ENCODE results near the gene SPPL2B. TPM values are rescaled to one million over a fixed set of nuclear protein-coding genes. Genes with fewer than 3 reads are reported as not detected.

SPPL2B gene
- total and polyA plus RNA-seq, 9 of the 15 experiments (the other 6 are each of a cell fraction or from before 2014, with no cell fraction given) = 0.20 to 81.2 (median 15.1) TPM

DNA sequence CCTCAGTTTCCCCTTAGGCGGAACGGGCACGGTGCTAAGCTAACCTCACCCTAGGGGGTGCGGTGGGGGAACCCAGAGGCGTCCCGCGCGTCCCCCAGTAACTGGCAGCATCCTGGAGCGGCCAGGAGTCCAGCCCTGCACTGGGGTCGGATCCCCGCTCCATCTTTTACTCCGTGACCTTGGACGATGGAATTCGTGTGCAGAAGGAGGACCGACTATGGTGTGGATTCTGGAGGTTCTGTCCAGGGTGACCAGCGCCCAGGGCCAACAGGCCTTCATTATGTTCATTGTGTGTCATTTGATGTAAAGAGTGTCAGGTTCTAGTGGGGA, 630 bp downstream of the SPPL2B start:
- WGBS (ENCODE audit: insufficient coverage, low coverage, missing lambda C conversion rate) = 2% methylated on average over 16 of the region's 16 CpGs
- H3K36me3 ChIP-seq (ENCODE audit: control insufficient read depth, insufficient read depth, low read length) = peaks cover 42% of the 10 kb centered on the region
- no peaks in the 10 kb centered on the region for H3K9me1 ChIP-seq (ENCODE audit: control insufficient read depth, insufficient read depth, low read length)
- peak overlapping the region; percentile 98 for H3K4me3 ChIP-seq
- H3K27ac ChIP-seq (ENCODE audit: extremely low read depth, low read depth, low read length) = peak overlapping the region; percentile 74
- peaks cover 89% of the 10 kb centered on the region for H3K79me2 ChIP-seq (ENCODE audit: control insufficient read depth, insufficient read depth, low read length)
- DNase-seq (ENCODE audit: extremely low read depth in 1 of 4, low spot score in 3 of 4) = peak in 1 of 4 experiments; percentile 47
- no peaks in the 10 kb centered on the region for H3K9me3 ChIP-seq (replicated peaks; ENCODE audit: control insufficient read depth, insufficient read depth, low read depth, low read length)
- TSS peak; percentile 56 for BruUV-seq (replicated peaks)
- POLR2A ChIA-PET = interaction anchor here (0.7 kb wide), 1 partner anchor 446 kb away, joined by 3 read pairs; no protein-coding TSS in a partner anchor
- peaks cover 28 to 76% of the 10 kb centered on the region in 2 experiments; a peak in 4 of 5 replicates for H3K4me1 ChIP-seq (replicated peaks in 1 of 2; ENCODE audit: control insufficient read depth in 2 of 2, insufficient read depth in 2 of 2, low read length in 2 of 2)
- peak; percentile 86 for FAIRE-seq
- H3K9ac ChIP-seq (ENCODE audit: insufficient read depth in 1 of 2, low read depth in 2 of 2, low read length in 2 of 2) = peak overlapping the region; percentile 90 to 99
- CTCF ChIA-PET (ENCODE audit: low intra/inter-chr PET ratio) = no interaction called here
- peak overlapping the region; percentile 88 for H3K4me2 ChIP-seq (ENCODE audit: insufficient read depth, low read length)
- ATAC-seq = peak; percentile 22
- no peaks in the 10 kb centered on the region for H3K27me3 ChIP-seq (ENCODE audit: control insufficient read depth in 2 of 2, insufficient read depth in 2 of 2, low read length in 2 of 2)
- peak overlapping the region; percentile 76; the same call in 1 of the 2 replicates for H2AFZ ChIP-seq (ENCODE audit: low read depth, low read length)
- intact Hi-C loops (cut with micrococcal nuclease) = loop anchor here (10.0 kb wide), 1 partner anchor 56 kb away; no protein-coding TSS in a partner anchor
- no peaks in the 10 kb centered on the region for H4K20me1 ChIP-seq (replicated peaks; ENCODE audit: control insufficient read depth, insufficient read depth, low read length)
- in situ Hi-C loops (cut with MboI) = no loop called here
- TF ChIP-seq SMAD1 (IDR thresholded peaks at IDR 0.05; ENCODE audit: low read depth, low read length, partially characterized antibody) = no peak
- no peak for TF ChIP-seq ZFP36 (IDR thresholded peaks at IDR 0.05; ENCODE audit: low read depth, low read length, partially characterized antibody)
- peak in 1 of 3 experiments; percentile 1 for TF ChIP-seq YY1 (IDR thresholded peaks at IDR 0.05; ENCODE audit: borderline replicate concordance in 1 of 3, control insufficient read depth in 1 of 3, extremely low read depth in 1 of 3, insufficient read depth in 3 of 3, insufficient read length in 1 of 3, insufficient replicate concordance in 2 of 3, low read depth in 1 of 3, low read length in 2 of 3)
- no peak for TF ChIP-seq CBX2 (IDR thresholded peaks at IDR 0.05; ENCODE audit: insufficient read depth, low read length, poor library complexity, severe bottlenecking)
- TF ChIP-seq HLTF (IDR thresholded peaks at IDR 0.05) = no peak
- TF ChIP-seq, protein P1, sequence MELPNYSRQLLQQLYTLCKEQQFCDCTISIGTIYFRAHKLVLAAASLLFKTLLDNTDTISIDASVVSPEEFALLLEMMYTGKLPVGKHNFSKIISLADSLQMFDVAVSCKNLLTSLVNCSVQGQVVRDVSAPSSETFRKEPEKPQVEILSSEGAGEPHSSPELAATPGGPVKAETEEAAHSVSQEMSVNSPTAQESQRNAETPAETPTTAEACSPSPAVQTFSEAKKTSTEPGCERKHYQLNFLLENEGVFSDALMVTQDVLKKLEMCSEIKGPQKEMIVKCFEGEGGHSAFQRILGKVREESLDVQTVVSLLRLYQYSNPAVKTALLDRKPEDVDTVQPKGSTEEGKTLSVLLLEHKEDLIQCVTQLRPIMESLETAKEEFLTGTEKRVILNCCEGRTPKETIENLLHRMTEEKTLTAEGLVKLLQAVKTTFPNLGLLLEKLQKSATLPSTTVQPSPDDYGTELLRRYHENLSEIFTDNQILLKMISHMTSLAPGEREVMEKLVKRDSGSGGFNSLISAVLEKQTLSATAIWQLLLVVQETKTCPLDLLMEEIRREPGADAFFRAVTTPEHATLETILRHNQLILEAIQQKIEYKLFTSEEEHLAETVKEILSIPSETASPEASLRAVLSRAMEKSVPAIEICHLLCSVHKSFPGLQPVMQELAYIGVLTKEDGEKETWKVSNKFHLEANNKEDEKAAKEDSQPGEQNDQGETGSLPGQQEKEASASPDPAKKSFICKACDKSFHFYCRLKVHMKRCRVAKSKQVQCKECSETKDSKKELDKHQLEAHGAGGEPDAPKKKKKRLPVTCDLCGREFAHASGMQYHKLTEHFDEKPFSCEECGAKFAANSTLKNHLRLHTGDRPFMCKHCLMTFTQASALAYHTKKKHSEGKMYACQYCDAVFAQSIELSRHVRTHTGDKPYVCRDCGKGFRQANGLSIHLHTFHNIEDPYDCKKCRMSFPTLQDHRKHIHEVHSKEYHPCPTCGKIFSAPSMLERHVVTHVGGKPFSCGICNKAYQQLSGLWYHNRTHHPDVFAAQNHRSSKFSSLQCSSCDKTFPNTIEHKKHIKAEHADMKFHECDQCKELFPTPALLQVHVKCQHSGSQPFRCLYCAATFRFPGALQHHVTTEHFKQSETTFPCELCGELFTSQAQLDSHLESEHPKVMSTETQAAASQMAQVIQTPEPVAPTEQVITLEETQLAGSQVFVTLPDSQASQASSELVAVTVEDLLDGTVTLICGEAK (IDR thresholded peaks at IDR 0.05) = peak; percentile 29; the same call in 1 of the 2 replicates
- TF ChIP-seq, protein P1 (CRISPR knock-in tag; IDR thresholded peaks at IDR 0.05) = no peak
- TF ChIP-seq, protein P2, sequence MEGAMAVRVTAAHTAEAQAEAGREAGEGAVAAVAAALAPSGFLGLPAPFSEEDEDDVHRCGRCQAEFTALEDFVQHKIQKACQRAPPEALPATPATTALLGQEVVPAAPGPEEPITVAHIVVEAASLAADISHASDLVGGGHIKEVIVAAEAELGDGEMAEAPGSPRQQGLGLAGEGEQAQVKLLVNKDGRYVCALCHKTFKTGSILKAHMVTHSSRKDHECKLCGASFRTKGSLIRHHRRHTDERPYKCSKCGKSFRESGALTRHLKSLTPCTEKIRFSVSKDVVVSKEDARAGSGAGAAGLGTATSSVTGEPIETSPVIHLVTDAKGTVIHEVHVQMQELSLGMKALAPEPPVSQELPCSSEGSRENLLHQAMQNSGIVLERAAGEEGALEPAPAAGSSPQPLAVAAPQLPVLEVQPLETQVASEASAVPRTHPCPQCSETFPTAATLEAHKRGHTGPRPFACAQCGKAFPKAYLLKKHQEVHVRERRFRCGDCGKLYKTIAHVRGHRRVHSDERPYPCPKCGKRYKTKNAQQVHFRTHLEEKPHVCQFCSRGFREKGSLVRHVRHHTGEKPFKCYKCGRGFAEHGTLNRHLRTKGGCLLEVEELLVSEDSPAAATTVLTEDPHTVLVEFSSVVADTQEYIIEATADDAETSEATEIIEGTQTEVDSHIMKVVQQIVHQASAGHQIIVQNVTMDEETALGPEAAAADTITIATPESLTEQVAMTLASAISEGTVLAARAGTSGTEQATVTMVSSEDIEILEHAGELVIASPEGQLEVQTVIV (CRISPR knock-in tag; IDR thresholded peaks at IDR 0.05; ENCODE audit: borderline replicate concordance) = no peak
- TF ChIP-seq RBFOX2 (IDR thresholded peaks at IDR 0.05; ENCODE audit: low read depth, low read length) = no peak

Data from K562 (cell line).